Brain pericyte (primary cell): ENCODE measurements around the gene S100A7A.
"Not testable (repeated sequence)": the region's sequence is repeated elsewhere in the genome, so short reads cannot be mapped to it uniquely, and the experiment has no call there.

Experiments used
- DNase-seq: peaks from one replicate; pipeline ENCODE4 v3.0.0-alpha.2; 2012; ENCODE audit warnings: low read depth, low spot score

S100A7A gene

GRCh38 chr1:153422450-153423068, 6.2 kb downstream of the S100A7A start:
- DNase-seq = no peak

GRCh38 chr1:153426809-153427208, 10.5 kb downstream of the S100A7A start:
- DNase-seq = no peak

GRCh38 chr1:153428073-153428638, 11.8 kb downstream of the S100A7A start:
- DNase-seq = no peak

- DNase-seq = no peak
Measured at GRCh38 chr1:153428791-153429190, 12.5 kb downstream of the S100A7A start.

GRCh38 chr1:153429266-153430165, 13.2 kb downstream of the S100A7A start:
- no peak for DNase-seq

- DNase-seq = no peak
Measured at GRCh38 chr1:153430166-153430553, 13.8 kb downstream of the S100A7A start.

- no peak for DNase-seq
Measured at GRCh38 chr1:153430561-153430960, 14.2 kb downstream of the S100A7A start.

GRCh38 chr1:153431002-153431401, 14.7 kb downstream of the S100A7A start:
- no peak for DNase-seq

- DNase-seq = no peak
Measured at GRCh38 chr1:153431427-153431826, 15.1 kb downstream of the S100A7A start.

GRCh38 chr1:153431928-153432327, 15.6 kb downstream of the S100A7A start:
- no peak for DNase-seq

- DNase-seq = no peak
Measured at GRCh38 chr1:153432874-153433681, 16.8 kb downstream of the S100A7A start.

GRCh38 chr1:153434746-153435455, 18.6 kb downstream of the S100A7A start:
- DNase-seq = no peak

GRCh38 chr1:153437236-153437635, 20.9 kb downstream of the S100A7A start:
- DNase-seq = no peak

GRCh38 chr1:153438599-153438998, 22.3 kb downstream of the S100A7A start:
- no peak for DNase-seq

- DNase-seq = no peak
Measured at GRCh38 chr1:153439273-153439672, 23.0 kb downstream of the S100A7A start.

GRCh38 chr1:153441238-153441755, 25.0 kb downstream of the S100A7A start:
- DNase-seq = no peak

GRCh38 chr1:153443486-153443885, 27.2 kb downstream of the S100A7A start:
- DNase-seq = no peak

GRCh38 chr1:153444078-153444477, 27.8 kb downstream of the S100A7A start:
- no peak for DNase-seq

- no peak for DNase-seq
Measured at GRCh38 chr1:153447498-153448170, 31.3 kb downstream of the S100A7A start.

GRCh38 chr1:153448851-153449250, 32.5 kb downstream of the S100A7A start:
- DNase-seq = not testable (repeated sequence)
